Activated naive CD4-positive, alpha-beta T cell treated with anti-CD3 and anti-CD28 coated beads, Interleukin-2, amount 50 U/mL, for 16 hours (primary cell): ENCODE measurements around the gene SPSB1.

Experiments
- DNase-seq: peaks from one replicate; pipeline ENCODE4 v3.0.0-alpha.2; 2020

SPSB1 gene

DNA sequence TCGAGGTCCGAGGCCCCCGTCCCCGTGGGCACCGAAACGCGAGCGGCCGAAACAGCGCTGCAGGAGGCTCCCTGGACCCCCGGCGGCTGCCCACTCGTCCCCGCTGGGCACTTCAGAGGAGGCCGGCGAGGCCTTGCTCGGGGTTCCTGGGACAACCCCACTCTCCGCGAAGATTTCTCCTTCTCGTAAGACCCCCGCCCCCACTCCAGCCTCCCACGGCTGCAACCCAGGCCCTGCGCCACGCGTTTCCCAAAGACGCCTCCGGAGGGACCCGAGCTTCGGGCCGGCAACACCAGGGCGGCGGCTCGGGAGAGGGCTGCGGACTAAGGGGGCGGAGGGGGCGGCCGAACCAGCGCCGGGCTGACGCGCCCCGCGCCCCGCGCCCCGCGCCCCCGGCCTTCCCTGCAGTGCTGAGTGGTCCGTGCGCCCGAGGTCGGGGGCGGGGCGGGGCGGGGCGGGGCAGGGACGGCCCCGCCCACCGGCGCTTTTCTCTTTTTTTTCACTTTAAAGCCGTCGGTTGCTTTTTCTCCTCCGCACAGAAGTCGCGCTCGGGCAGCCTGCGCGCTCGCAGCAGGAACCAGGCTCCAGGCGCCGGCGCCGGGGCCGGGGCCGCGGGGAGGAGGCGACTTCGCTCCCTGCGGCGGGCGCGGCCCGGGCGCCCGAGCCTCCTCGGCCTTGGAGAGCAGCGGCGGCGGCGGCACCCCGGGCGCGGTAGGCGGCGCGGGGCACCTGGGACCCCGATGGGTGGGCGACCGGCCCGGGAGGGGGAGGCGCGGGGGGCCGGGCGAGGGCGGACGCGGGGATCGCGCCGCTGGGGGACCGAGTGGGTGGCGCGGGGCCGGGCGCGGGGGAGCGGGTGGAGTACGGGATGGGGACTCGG lies at the start of gene SPSB1:
TSS of gene SPSB1 (plus strand) at position 534 of the 880 bp plus-strand sequence. CDS start 62,998 bp downstream, outside the sequence.
- peak; percentile 62 for DNase-seq

DNA sequence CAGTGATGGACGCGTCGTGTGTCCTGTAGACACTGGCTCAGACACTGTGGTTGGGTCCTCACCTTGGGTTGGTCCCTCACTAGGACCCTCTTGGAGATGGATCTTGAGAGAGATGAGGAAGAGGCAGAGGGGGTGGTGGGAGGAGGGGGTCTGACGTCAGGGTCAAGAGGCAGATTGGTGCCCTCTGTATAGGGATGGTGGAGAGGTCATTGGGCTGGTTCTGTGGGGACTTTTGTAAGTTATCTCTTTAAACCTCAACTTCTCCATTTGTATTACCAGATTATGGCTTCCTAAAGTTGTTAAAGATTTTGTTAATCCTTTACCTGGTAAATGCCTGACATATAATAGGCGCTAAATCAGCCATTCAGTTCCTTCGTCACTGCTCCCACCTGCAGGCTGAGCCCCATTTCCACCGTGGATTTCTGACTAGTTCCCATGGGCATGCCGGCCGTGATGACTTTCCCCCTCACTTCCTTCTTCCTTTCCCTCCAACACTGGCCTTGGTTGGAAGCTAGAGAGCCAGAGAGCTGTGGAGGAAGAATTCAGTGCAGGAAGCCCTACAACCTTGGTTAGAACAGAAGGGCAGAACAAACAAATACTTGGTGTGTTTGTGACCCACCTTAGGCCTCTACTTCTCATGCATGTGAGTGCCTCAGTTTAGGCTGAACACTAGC lies 49.5 kb upstream of the SPSB1 start:
- DNase-seq = no peak

DNA sequence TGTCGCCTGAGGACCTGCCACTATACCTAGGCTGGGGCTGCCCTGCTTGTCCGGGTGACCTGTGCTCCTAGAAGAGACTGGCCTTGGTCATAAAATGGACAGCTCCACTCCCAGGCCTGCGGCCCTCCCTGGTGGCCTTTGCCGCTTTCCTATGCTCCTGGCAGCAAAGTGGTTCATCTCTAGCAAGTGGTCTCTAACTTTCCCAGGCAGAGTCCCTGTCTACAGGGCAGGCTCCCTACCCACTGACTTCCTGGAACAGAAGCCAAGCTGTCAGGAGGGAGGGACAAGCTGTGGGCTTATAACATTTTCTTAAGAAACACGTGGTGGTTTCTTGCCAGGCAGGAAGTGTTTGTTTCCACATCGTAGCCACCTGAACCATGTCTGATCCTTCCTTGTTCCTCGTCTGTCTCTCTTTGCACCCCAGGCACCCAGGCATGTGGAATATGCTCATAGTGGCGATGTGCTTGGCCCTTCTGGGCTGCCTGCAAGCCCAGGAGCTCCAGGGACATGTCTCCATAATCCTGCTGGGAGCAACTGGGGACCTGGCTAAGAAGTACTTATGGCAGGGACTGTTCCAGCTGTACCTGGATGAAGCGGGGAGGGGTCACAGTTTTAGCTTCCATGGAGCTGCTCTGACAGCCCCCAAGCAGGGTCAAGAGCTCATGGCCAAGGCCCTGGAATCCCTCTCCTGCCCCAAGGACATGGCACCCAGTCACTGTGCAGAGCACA lies 48.0 kb upstream of the SPSB1 start:
- no peak for DNase-seq

DNA sequence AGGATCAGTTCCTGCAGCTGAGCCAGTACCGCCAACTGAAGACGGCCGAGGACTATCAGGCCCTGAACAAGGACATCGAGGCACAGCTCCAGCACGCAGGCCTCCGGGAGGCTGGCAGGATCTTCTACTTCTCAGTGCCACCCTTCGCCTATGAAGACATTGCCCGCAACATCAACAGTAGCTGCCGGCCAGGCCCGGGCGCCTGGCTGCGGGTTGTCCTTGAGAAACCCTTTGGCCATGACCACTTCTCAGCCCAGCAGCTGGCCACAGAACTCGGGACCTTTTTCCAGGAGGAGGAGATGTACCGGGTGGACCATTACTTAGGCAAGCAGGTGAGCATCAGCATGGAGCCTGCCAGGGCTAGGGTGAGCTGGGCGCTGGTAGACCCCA lies 47.5 kb upstream of the SPSB1 start:
- no peak for DNase-seq

DNA sequence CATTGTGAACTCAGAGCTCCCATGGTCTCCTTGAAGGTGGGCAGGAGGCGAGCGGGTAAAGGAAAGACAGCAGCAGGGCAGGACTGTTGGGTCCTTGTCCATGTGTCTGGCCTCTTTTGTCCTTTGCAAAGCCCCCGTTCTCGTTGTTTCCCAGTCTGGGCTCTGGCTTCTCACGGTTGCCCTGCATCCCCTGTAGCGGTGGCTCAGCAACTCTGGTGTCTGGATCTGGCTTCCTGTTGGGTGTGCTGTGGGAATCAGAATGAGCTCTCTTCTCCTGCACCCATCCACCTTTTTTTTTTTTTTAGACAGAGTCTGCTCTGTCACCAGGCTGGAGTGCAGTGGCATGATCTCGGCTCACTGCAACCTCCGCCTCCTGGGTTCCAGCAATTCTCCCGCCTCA lies 47.0 kb upstream of the SPSB1 start:
- no peak for DNase-seq

DNA sequence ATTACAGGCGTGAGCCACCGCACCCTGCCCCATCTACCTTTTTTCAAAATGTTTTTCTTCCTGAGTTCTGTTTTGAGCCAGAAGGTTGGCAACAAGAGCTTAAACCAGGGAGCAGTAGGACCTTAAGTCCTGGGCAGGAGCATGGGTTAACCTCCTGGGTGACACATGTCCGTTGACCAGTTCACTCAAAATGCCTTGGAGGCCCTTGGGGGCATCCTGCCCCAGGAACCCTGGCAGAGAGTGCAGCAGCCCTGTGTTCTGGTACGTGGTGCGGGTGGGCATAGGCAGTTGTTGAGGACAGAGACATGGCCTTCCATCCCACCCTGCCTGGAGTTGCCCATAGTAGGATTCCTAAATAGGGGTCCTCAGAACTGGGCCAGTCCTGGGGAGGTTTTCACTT lies 46.5 kb upstream of the SPSB1 start:
- DNase-seq = no peak

DNA sequence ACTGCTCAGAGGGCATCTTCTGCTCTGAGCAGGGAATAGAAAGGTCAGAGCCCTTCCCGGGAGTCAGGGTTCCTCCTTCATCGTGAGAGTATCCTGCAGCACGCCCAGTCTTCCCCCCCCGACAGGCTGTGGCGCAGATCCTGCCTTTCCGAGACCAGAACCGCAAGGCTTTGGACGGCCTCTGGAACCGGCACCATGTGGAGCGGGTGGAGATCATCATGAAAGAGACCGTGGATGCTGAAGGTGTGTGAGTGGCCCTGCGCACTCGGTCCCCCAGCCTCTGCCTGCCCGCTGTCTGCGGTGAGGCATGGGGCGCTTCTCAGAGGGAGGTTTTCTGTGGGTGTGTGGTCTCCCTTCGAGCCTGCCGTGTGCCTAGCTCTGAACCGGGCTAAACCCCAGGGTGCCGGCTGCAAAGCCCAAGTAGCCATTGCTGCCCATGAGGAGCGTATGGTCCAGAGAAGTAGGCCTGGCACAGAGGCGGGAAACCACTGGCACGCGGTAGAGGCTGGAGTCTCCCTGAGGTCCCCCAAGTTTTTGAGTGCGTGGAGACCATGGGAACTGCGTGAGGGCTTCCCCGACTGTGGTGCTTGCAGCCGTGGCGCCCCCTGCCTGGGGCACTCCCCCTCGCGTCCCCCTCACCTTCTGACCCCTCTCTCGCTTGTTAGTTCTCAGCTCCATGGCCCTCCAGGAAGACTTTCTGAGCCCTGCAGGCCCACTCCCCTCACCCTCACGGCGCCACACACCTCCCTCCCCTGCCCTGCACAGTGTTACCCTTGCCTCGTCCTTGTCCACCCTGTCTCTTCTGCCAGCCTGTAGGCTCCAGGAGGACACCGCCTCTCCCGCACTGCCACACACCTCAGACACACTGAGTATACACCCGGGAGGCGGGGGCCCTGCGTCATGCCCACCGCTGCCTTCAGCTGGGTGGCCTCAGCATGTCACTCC lies 45.6 kb upstream of the SPSB1 start:
- DNase-seq = no peak

DNA sequence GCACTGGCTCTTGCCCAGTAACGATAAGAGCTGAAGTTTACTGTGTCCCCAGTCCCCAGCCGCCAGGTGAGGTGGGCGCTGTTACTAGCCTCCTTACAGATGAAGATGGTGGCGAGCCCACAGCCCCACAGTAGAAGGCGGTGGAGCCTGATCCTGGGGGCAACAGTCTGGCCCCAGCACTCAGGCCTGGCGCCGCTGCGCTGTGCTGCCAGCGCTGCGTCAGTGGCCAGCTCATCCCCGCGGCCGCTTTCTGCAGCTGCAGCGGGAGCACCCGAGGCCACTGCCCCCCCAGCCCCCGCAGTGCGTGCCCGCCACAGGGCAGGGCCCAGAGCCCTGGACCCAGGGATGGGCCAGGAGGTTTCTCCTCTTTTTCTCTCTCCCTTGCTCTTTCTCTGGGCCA lies 44.8 kb upstream of the SPSB1 start:
- DNase-seq = no peak

DNA sequence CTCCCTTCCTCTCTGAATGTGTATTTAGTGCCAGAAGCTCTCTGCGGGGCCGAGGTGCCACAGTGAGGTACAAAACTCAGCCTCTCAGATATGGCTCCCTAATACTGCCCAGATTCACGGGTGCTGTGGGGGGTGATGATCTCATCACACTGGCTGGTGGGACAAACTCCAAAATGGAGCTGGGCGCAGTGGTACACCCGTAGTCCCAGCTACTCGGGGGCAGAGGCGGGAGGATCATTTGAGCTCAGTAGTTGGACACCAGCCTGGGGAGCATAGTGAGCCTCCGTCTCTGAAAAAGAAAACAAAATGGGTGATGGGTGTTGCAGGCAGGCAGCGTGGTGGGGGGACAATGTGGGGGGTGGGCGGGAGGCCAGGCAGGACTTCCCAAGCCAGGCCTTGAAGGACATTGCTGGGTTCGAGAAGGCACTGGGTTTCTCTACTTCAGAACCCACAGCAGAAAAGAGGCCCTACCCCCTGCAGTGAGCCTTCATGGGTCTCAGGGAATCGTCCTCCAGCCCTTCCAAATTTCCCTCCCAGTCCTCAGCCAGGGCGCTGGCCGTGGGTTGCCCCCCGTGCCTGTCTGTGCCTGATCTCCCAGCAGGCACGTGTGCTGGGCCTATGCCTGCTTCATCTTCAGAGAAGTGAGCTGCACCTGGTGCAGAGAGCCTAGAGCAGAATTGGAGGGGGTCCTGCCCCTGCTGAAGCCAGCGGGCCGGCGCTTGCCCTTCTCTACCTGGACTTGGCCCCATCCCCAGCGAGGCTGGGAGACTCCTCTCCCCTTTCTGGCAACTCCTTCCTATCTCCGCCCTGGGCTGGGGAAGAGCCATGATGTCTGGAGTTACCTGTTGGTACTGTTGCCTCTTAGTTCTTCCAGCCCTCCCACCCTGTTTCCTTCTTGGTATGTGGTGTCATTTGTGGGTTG lies 44.1 kb upstream of the SPSB1 start:
- DNase-seq = no peak

DNA sequence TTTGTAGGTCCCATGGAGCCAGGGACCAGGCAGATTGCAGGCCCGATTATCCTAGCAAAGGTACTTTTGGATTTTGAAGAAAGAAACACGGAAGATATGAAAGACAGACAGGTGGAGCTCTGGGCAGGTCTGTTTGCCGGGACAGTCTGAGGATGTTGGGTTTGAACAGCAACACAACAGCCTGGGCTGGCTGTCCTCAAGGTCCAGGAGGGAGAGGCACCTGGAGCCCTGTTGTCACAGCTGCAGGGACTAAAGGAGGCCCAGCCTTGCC lies 43.5 kb upstream of the SPSB1 start:
- DNase-seq = no peak

DNA sequence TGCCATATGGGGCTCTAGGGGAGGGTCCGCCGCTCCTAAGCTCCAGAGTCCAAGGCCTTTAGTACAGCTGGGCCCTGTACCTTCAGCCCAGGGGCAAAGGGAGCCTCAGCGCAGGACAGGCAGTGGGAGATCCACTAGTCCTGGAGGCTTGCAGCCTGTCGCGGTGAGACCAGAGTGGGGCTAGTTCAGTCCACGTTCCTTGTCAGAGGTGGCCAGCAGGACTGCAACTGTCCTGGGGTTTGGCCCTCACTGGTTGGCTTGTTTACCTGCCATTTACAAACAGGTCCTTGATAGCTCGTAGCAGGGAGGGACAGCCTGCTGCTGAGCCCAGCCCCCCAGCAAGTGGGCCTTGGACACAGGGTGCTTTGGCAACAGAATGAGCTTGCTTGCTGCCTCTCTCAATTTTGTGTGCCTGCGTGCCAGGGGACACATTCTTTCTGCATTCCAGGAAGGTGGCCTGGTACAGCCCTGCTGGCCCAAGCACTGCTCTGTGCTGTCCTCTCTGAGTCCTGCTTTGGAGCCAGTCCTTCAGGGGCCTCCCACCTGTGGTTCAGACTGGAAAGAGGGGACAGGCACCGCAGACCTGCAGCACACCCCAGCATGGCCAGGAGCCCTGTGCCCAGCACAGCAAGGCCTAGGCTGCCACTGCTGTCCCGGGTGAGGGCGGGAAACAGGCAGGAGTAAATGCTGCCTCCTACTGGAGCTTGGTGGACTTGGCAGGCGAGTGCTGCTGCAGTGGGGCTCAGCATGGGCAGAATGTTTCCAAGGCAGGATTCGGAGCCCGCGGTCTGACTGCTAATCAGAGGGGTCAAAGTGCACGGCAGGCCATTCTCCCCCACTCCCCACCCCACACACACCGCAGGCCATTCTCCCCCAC lies 42.9 kb upstream of the SPSB1 start:
- DNase-seq = peak; percentile 28

DNA sequence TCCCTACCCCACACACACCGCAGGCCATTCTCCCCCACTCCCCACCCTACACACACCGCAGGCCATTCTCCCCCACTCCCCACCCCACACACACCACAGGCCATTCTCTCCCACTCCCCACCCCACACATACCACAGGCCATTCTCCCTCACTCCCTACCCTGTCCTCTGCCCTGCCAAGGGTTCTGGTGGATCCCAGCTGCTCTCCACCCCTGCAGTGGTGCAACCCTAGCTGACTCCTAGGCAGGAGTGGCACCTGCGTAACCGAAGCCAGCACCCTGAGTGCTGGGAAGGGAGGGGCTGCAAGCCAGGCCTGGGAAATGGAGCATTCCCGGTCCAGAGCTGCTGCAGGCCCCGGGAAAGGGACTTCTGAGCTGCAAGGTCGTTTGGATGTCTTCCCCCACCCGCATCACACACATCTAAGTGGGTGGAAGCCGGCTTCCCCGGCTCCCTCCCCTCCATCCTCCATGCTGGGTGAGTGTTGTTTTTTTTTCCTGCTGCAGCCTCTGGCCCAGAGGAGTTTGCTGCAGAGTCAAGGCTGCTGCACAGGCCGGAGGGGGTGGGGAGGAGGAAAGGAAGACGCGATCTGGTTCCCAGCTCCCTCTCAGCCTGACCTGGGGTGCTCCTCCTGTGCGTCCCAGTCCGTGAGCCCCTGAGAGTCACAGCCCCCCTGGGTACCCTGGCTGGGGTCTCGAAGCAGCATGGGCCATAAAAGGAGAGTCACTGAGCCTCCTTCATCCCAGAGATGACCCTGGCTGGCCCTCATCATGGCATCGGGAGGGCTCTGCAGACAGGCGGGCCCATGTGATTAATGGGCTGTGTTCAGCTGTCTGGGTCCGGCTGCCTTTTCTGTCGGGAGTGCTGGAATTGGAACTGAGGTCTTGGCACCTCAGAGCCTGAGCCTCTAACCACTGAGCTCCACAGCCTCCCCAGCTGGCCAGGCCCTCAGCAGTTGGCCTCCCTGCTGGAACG lies 42.0 kb upstream of the SPSB1 start:
- no peak for DNase-seq

DNA sequence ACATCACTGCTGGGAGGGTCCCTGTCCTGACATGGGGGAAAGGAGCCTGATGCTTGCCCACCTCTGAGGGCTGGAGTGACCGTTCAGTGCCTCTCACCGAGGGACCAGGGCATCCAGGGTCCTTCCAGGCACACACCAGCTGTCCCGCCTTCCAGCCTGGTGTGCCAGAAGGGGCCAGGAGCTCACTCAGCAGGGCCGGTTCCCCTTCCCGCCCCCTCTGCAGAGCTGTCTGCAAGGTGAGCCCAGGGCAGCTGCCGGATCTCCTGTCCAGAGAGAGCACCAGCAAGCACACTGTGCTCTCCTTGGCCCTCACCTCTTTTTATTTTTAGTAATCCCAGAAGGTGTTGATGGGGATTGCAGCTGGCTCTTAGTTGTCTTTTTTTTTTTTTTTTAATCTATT lies 41.2 kb upstream of the SPSB1 start:
- DNase-seq = no peak

DNA sequence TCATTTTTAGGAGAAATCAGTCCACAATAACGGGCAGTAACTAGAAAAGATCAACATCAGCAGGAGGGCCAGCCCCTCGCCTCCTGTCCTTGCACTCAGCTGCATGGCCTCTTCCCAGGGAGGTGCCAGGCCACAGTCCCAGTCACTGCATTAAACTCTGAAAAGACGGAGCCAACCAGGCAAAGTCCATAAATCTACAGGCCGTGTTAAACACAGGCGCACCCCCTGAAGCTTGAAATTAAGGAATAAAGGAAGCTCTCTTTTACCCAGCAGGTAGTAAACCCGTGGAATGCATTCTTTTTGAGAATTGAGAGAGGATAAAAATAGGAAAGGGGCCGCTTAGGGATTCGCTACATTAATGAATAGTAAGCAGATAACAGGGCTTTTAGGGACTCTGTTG lies 39.7 kb upstream of the SPSB1 start:
- no peak for DNase-seq

DNA sequence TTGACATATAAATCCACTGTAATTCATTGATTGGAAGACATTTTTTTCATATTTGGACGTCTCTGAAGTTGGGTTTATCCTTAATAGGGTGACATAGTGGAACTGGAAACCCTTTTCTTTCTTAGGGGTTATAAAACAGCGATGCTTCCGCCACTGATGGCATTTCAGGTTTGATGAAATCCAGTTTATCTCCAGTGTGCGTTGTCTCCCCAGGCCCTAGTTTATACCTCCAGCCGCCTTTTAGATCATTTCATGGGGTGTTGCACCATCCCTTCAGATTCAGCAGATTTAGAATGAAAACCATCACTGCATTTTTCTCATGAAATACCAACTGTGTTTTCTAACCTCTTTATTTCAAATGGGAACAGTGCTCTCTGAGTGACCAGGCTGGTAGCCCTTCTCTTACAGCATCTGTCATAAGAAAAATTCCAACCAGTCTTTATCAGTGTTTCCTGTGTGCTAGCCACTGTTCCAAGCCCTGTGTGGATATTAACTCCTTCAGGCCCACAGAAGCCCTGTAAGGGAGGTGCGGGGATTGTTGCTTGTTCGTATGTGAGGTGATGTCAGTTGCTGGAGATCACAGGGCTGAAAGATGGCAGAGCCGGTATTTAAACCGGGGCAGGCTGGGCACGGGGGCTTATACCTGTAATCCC lies 39.1 kb upstream of the SPSB1 start:
- no peak for DNase-seq

DNA sequence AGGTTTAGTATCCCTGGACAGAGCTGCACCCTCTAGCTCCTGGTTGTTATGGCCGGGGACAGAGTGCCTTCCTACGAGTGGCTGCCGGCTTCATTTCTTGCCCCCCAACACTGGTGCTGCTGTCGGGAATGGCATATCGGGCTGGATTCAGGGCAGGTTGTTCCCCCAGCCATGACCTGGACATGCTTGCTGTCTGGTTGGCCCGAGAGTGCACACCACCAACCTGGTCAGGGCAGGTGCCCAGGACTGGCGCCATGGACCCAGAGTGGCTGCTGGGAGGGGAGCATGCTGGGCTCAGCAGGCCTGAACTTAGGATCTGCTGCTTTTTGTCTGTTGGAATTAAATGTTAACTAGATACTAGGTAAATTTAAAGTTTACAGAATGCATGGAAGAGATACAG lies 36.4 kb upstream of the SPSB1 start:
- DNase-seq = no peak

DNA sequence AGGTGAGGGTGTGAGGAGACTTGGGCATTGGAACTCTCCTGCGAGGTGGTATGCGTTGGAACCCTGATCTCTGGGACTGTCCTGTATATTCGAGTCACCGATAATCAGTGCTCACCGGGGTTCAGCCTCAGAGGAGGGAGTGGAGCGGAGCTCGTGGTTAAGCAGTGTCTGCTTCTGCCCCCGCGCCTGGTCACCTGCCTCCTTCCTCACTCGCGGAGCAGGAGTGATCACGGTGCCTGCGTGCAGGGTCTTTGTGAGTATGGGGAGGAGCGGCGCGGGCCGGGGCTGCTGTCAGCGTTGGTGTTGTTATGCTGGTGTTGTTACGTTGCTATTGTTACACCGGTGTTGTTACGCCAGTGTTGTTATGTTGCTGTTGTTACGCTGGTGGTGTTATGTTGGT lies 34.8 kb upstream of the SPSB1 start:
- no peak for DNase-seq

DNA sequence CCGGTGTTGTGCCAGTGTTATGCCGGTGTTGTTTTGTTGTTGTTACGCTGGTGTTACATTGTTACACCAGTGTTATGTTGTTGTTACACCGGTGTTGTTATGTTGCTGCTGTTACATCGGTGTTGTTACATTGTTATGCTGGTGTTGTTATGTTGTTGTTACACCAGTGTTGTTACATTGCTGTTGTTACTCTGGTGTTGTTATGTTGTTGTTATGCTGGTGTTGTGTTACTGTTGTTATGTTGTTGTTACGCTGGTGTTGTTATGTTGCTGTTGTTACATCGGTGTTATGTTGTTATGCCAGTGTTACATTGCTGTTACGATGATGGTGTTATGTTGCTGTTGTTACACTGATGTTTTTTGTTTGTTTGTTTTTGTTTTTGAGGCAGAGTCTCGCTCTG lies 34.1 kb upstream of the SPSB1 start:
- no peak for DNase-seq
